Esophagus squamous epithelium (tissue), 4 donors: ENCODE measurements around the gene LCTL.

Source experiments
- POLR2A ChIP-seq, 4 donors: fragments of 450-650 bp; IDR thresholded peaks; one replicate each; pipeline ENCODE4 v1.6.1; 2017; ENCODE audit warnings: antibody characterized with exemption in 4 of 4, mild to moderate bottlenecking in 4 of 4, moderate library complexity in 3 of 4
- TF ChIP-seq, protein P1 (sequence below), 6 experiments: fragments of 450-650 bp in 4 of 6; fragments of 200-600 bp in 2 of 6; sonication (generic) in 2 of 6; IDR thresholded peaks; one replicate each; pipeline ENCODE4 v1.5.1; 2016 to 2019; ENCODE audit warnings: antibody characterized with exemption in 6 of 6, mild to moderate bottlenecking in 4 of 6, moderate library complexity in 4 of 6

DNA sequence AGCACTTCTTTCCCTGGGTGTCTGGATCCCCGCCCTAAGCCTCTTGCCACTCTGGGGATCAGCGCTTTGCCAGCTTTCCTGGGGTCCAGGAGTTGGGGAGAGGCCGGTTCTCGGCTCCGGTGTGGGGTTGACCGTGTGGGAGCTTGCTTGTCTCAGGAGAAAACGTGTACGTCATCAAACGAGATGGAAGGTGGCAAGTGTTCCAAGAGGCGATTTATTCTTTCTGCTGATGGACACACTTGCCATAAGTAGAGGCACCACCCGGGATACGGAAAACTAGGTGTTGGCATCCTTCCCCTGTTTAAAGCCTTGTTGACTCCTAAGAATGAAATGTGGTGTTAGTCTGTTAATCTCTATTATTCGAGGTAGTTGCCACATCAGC, 60.4 kb downstream of the LCTL start:
- TF ChIP-seq POLR2A (IDR thresholded peaks at IDR 0.05) = peak in 1 of 4 donors; percentile 40
- TF ChIP-seq, protein P1, sequence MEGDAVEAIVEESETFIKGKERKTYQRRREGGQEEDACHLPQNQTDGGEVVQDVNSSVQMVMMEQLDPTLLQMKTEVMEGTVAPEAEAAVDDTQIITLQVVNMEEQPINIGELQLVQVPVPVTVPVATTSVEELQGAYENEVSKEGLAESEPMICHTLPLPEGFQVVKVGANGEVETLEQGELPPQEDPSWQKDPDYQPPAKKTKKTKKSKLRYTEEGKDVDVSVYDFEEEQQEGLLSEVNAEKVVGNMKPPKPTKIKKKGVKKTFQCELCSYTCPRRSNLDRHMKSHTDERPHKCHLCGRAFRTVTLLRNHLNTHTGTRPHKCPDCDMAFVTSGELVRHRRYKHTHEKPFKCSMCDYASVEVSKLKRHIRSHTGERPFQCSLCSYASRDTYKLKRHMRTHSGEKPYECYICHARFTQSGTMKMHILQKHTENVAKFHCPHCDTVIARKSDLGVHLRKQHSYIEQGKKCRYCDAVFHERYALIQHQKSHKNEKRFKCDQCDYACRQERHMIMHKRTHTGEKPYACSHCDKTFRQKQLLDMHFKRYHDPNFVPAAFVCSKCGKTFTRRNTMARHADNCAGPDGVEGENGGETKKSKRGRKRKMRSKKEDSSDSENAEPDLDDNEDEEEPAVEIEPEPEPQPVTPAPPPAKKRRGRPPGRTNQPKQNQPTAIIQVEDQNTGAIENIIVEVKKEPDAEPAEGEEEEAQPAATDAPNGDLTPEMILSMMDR (IDR thresholded peaks at IDR 0.05) = no peak
